ENCODE measurements around the gene KANSL1. TPM values are rescaled to one million over a fixed set of nuclear protein-coding genes. Genes with fewer than 3 reads are reported as not detected.

KANSL1 gene
- total and polyA plus RNA-seq, 12 donors: 23.2 to 81.2 (median 58.0) TPM

DNA sequence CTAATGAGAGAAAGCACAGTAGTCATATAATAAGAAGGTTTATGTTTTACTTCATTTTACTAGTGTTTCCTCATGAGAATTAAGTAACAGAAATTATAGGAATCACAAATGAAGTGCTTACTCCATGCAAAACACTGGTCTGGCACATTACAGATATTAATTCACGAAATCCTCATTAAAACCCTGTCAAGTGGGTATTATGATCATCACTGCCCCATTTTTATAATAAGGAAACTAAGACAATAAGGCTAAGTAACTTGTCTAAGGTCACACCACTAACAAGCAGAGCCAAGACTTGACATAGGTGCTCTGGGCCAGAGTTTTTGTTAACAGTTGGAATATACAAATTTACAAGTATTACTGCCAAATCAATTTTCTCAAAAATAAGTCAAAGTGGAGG is 83.0 kb downstream of the KANSL1 start:
- WGBS, 4 donors: 64 to 88% (median 79%) methylated on average over 1 of the region's 1 CpG
- Histone ChIP-seq H3K4me1 (replicated peaks in 1 of 2) (peaks cover 15 to 65% of the 10 kb centered on the region in 2 donors), H3K27ac (no peak overlapping the region), H3K27me3 (no peaks in the 10 kb centered on the region), H3K36me3 (replicated peaks in 1 of 2) (no peaks in the 10 kb centered on the region), H3K9me3 (replicated peaks in 1 of 3) (no peaks in the 10 kb centered on the region), H3K4me3 (no peak overlapping the region)
- TF ChIP-seq, protein P1, sequence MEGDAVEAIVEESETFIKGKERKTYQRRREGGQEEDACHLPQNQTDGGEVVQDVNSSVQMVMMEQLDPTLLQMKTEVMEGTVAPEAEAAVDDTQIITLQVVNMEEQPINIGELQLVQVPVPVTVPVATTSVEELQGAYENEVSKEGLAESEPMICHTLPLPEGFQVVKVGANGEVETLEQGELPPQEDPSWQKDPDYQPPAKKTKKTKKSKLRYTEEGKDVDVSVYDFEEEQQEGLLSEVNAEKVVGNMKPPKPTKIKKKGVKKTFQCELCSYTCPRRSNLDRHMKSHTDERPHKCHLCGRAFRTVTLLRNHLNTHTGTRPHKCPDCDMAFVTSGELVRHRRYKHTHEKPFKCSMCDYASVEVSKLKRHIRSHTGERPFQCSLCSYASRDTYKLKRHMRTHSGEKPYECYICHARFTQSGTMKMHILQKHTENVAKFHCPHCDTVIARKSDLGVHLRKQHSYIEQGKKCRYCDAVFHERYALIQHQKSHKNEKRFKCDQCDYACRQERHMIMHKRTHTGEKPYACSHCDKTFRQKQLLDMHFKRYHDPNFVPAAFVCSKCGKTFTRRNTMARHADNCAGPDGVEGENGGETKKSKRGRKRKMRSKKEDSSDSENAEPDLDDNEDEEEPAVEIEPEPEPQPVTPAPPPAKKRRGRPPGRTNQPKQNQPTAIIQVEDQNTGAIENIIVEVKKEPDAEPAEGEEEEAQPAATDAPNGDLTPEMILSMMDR (IDR thresholded peaks at IDR 0.05): no peak
- intact Hi-C loops (cut with DNase I): loop anchor here in 1 of 2 donors (10.0 kb wide), 1 partner anchor 45 kb away; no protein-coding TSS in a partner anchor
- no peak for DNase-seq

DNA sequence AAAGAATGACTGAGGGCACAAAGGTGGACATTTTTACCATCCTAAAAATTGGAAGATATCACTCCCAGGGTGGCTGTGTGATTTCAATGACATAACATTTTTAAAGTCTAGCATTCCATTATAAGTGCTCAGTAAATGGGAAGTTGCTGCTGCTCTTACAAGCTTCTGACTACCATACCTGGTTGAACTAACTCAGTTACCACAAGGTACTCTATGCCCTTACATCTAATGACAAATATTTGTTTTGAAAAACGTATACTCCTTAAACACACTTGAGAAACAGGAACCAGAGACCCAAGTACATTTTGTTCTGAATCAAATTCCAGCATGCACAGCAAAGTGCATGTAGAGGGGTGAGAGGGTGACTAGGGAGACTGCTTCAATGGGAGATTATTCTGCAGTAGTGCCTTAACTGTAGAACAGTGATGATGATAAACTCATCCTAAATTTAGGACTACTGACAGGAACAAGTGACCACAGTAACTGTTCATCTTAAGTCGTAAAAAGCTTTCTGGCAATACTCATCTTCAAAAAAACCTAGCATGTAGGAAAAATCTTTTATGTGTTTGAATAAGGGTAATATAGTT is 83.5 kb downstream of the KANSL1 start:
- TF ChIP-seq, protein P1 (IDR thresholded peaks at IDR 0.05): no peak
- no peak for TF ChIP-seq POLR2A (IDR thresholded peaks at IDR 0.05)
- no peak for DNase-seq
- H3K27me3 ChIP-seq: no peaks in the 10 kb centered on the region
- no peaks in the 10 kb centered on the region for H3K36me3 ChIP-seq (replicated peaks in 1 of 2)
- H3K9me3 ChIP-seq (replicated peaks in 1 of 3): no peaks in the 10 kb centered on the region
- 36 to 59% (median 48%) methylated on average over 2 of the region's 2 CpGs for WGBS, 4 donors
- peaks cover 15 to 65% of the 10 kb centered on the region in 2 donors for H3K4me1 ChIP-seq (replicated peaks in 1 of 2)
- intact Hi-C loops (cut with DNase I): loop anchor here in 1 of 2 donors (10.0 kb wide), 1 partner anchor 45 kb away; no protein-coding TSS in a partner anchor
- no peak overlapping the region for H3K27ac ChIP-seq
- no peak overlapping the region for H3K4me3 ChIP-seq

DNA sequence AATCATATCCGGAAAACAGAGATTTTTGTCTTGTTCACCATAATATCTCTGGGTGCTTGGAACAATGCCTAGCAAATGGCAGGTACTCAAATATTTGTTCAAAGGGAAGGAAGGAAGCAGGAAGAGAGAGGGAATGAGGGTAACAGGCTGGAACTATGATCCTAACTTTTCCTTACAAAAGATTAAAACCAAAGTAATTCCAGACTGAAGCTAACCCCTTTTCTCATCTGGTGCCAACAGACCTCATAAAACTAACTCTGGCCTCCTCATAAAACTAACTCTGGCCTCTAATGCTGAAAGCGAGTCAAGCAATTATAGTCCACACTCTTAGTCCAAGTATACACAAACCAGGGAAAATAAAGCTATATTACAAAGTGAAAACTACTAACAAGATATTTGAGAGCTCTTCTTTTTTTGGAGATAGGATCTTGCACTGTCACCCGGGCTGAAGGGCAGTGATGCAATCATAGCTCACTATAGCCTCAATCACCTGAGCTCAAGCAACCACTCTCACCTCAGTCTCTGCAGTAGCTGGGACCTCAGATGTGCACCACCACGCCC is 84.6 kb downstream of the KANSL1 start:
- H3K27ac ChIP-seq: peak overlapping the region in 1 of 5 donors; percentile 2
- H3K36me3 ChIP-seq (replicated peaks in 1 of 2): no peaks in the 10 kb centered on the region
- no peak for TF ChIP-seq POLR2A (IDR thresholded peaks at IDR 0.05)
- TF ChIP-seq, protein P1 (IDR thresholded peaks at IDR 0.05): no peak
- intact Hi-C loops (cut with DNase I): no loop called here
- no peak overlapping the region for H3K4me3 ChIP-seq
- DNase-seq: no peak
- no peaks in the 10 kb centered on the region for H3K9me3 ChIP-seq (replicated peaks in 1 of 3)
- WGBS, 4 donors: 61 to 68% (median 63%) methylated on average over 4 of the region's 4 CpGs
- H3K4me1 ChIP-seq (replicated peaks in 1 of 2): peaks cover 15 to 59% of the 10 kb centered on the region in 2 donors
- no peaks in the 10 kb centered on the region for H3K27me3 ChIP-seq

DNA sequence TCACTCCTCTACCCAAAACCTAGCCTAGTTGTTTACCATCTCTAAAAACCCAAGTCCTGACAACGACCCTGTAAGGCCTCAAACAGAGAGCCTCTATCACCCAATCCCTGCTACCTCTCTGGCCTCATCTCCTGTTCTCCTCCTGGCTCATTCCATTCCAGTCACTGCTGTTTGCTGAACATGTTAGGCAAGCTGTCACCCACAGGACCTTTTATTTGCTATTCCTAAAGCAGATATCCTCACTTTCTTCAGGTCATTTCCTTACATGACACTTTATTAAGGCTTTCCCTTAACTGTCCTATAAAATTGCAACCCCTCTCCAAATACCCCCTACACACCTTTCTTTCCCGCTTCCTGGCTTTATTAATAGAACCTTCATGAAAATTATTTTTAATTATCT is 85.1 kb downstream of the KANSL1 start:
- intact Hi-C loops (cut with DNase I): no loop called here
- H3K4me1 ChIP-seq (replicated peaks in 1 of 2): peaks cover 15 to 55% of the 10 kb centered on the region in 2 donors
- WGBS, 4 donors: 70 to 88% (median 80%) methylated on average over 2 of the region's 2 CpGs
- no peak for DNase-seq
- TF ChIP-seq POLR2A (IDR thresholded peaks at IDR 0.05): no peak
- TF ChIP-seq, protein P1 (IDR thresholded peaks at IDR 0.05): no peak
- H3K4me3 ChIP-seq: no peak overlapping the region
- H3K36me3 ChIP-seq (replicated peaks in 1 of 2): no peaks in the 10 kb centered on the region
- no peaks in the 10 kb centered on the region for H3K27me3 ChIP-seq
- H3K27ac ChIP-seq: peak overlapping the region in 2 of 5 donors; percentile 2 to 11
- H3K9me3 ChIP-seq (replicated peaks in 1 of 3): no peaks in the 10 kb centered on the region
